ENCODE measurements around the gene FAM163B. TPM values are rescaled to one million over a fixed set of nuclear protein-coding genes. Genes with fewer than 3 reads are reported as not detected.

FAM163B gene
- total RNA-seq, 2 experiments from 2014 or later = not detected

DNA sequence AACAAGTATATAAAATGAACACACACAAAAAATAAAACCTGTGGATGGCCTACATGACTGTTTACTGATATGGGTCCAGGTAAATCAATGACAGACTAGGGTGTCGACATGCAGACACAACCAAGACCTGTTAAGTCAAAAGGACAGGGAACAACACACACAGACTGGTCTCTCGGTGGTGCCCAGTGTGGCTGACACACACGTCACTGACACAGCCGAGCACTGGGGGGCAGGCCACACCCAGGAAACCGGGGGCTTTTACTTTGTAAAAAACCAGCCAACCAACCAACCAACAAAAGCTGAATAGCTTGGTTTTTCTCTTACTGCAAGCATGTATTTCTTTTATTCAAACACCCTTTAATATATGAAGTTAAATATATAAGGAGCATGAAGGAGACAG, 5.0 kb downstream of the FAM163B start:
- intact Hi-C loops (cut with DNase I, micrococcal nuclease) = no loop called here
- ATAC-seq (peak; percentile 55), DNase-seq (peak; percentile 59)
- POLR2A ChIA-PET = no interaction called here
- Mint-ChIP-seq H3K4me1 (peaks cover 8% of the 10 kb centered on the region), H3K4me3 (no peak overlapping the region), H3K36me3 (ENCODE audit: low read depth) (no peaks in the 10 kb centered on the region), H3K9me3 (ENCODE audit: low read depth) (no peaks in the 10 kb centered on the region), H3K27ac (no peak overlapping the region), H3K27me3 (peaks cover 6% of the 10 kb centered on the region)
- CTCF ChIA-PET = interaction anchor here (0.6 to 1.9 kb wide), 7 partner anchors 15 to 161 kb away, joined by 3 to 8 read pairs (median 3); no protein-coding TSS in a partner anchor

DNA sequence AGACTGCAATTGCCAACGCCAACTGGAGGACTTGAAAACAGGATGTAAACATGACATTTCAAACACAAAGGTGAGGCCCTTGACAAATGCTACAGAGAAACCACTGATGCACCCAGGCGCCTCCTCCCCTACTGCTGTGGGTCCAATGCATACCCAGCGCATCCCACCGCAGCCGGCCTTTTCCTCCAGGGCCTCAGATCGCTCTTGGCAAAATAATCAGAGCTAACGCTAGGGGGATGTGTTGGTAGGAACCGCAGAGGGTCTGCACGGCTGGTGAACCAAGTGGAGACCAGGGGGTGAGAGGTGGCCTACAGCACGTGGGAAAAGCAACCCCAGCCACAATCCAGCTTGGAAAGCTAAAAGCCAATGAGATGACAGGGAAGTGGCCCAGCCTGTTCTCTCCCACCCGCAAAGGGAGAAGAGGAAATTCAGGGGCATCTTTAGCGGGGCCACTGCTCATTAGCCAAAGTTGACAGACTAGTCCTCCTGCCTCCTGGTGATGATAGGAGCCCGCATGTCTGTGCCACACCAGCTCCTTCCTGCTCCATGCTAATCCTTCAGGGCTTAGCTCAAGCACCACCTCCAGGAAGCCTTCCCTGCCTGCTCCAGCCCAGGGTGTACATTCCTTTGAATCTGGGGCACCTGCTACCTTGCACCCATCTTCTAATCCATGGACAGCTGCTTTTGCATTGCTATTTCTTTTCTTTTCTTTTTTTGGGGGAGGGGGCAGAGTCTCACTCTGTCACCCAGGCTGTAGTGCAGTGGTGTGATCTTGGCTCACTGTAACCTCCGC, 5.9 kb downstream of the FAM163B start:
- no peaks in the 10 kb centered on the region for H3K9me3 Mint-ChIP-seq (ENCODE audit: low read depth)
- ATAC-seq (no peak), DNase-seq (no peak)
- no peak overlapping the region for H3K4me3 Mint-ChIP-seq
- intact Hi-C loops (cut with DNase I, micrococcal nuclease) = no loop called here
- H3K4me1 Mint-ChIP-seq = peaks cover 8% of the 10 kb centered on the region
- H3K27me3 Mint-ChIP-seq = peaks cover 4% of the 10 kb centered on the region
- no peak overlapping the region for H3K27ac Mint-ChIP-seq
- ChIA-PET CTCF (interaction anchor here (0.7 to 1.9 kb wide), 4 partner anchors 14 to 160 kb away, joined by 3 to 8 read pairs (median 4); no protein-coding TSS in a partner anchor), POLR2A (no interaction called here)
- no peaks in the 10 kb centered on the region for H3K36me3 Mint-ChIP-seq (ENCODE audit: low read depth)

DNA sequence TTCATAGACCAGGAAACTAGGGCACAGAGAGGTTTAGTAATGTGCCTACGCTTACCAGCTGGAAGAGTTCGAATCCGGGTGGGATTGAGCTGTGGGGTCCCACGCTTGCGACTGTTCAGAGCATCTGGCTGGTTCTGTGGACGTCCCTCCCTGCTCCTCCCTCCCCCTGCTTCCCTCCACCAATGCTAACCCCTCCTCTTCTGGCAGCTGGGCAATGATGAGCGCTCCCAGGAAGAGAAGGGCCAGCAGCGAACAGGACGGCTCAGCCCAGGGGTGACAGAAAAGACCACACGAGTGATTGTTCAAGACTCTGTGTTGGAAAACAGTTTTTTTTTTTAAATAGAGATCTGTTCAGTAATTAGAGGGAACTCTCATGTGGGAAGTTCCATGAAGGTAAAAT, 6.9 kb downstream of the FAM163B start:
- Mint-ChIP-seq H3K36me3 (ENCODE audit: low read depth) (no peaks in the 10 kb centered on the region), H3K4me3 (no peak overlapping the region), H3K27ac (no peak overlapping the region), H3K4me1 (peaks cover 8% of the 10 kb centered on the region), H3K9me3 (ENCODE audit: low read depth) (peaks cover 8% of the 10 kb centered on the region), H3K27me3 (peaks cover 2% of the 10 kb centered on the region)
- DNase-seq (no peak), ATAC-seq (no peak)
- intact Hi-C loops (cut with DNase I, micrococcal nuclease) = no loop called here
- POLR2A ChIA-PET = no interaction called here
- CTCF ChIA-PET = interaction anchor here (0.7 kb wide), 1 partner anchor 45 kb away, joined by 3 read pairs; no protein-coding TSS in a partner anchor

DNA sequence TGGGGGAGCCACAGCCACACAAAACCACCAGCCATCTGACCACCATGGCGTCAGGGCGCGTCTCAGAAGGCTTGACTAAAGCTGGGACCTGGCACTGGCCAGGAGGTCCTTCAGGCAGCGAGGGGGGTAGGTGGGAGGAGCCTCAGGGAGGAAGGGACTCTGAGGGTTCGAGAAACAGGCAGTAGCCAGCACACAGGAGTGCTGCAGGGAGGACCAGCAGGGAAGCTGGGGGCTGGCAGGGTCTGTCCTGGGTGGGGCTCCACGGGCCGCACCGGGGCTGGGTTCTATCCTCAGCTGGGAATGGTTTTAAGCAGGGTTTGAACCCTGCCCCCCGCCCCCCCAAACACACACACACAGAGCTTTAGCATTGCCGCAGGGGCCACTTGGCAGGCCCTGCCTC, 7.4 kb downstream of the FAM163B start:
- intact Hi-C loops (cut with DNase I, micrococcal nuclease) = no loop called here
- ATAC-seq (no peak), DNase-seq (no peak)
- H3K4me3 Mint-ChIP-seq = no peak overlapping the region
- no peak overlapping the region for H3K27ac Mint-ChIP-seq
- peaks cover 12% of the 10 kb centered on the region for H3K9me3 Mint-ChIP-seq (ENCODE audit: low read depth)
- H3K4me1 Mint-ChIP-seq = peaks cover 8% of the 10 kb centered on the region
- H3K27me3 Mint-ChIP-seq = peaks cover 2% of the 10 kb centered on the region
- ChIA-PET CTCF (interaction anchor here (0.7 kb wide), 1 partner anchor 45 kb away, joined by 3 read pairs; no protein-coding TSS in a partner anchor), POLR2A (no interaction called here)
- peaks cover 2% of the 10 kb centered on the region for H3K36me3 Mint-ChIP-seq (ENCODE audit: low read depth)

DNA sequence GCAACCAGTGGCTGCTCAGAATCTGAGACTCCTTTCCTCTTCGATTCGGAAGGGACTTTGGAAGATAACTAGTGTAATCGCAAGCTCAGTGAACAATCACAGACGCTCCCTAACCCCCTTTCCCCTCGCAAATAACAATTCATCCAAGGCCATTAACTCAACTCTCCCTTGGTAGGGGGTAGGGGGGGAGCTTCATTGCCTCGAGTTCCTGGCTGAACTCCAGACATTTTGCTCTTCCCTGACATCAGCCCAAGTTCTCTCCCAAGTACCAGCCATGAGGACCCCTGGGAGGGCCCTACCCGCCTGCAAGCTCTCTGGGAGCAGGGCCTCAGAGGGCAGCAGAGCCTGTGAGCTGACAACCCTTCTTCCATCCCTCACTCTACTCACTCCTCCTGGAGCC, 8.4 kb downstream of the FAM163B start:
- H3K9me3 Mint-ChIP-seq (ENCODE audit: low read depth) = peaks cover 12% of the 10 kb centered on the region
- POLR2A ChIA-PET = no interaction called here
- DNase-seq (no peak), ATAC-seq (no peak)
- no peak overlapping the region for H3K4me3 Mint-ChIP-seq
- peaks cover 2% of the 10 kb centered on the region for H3K36me3 Mint-ChIP-seq (ENCODE audit: low read depth)
- CTCF ChIA-PET = interaction anchor here (0.8 to 1.2 kb wide), 3 partner anchors 11 to 129 kb away, joined by 3 to 4 read pairs (median 4); no protein-coding TSS in a partner anchor
- no peaks in the 10 kb centered on the region for H3K27me3 Mint-ChIP-seq
- intact Hi-C loops (cut with DNase I, micrococcal nuclease) = no loop called here
- H3K4me1 Mint-ChIP-seq = peaks cover 8% of the 10 kb centered on the region
- no peak overlapping the region for H3K27ac Mint-ChIP-seq

DNA sequence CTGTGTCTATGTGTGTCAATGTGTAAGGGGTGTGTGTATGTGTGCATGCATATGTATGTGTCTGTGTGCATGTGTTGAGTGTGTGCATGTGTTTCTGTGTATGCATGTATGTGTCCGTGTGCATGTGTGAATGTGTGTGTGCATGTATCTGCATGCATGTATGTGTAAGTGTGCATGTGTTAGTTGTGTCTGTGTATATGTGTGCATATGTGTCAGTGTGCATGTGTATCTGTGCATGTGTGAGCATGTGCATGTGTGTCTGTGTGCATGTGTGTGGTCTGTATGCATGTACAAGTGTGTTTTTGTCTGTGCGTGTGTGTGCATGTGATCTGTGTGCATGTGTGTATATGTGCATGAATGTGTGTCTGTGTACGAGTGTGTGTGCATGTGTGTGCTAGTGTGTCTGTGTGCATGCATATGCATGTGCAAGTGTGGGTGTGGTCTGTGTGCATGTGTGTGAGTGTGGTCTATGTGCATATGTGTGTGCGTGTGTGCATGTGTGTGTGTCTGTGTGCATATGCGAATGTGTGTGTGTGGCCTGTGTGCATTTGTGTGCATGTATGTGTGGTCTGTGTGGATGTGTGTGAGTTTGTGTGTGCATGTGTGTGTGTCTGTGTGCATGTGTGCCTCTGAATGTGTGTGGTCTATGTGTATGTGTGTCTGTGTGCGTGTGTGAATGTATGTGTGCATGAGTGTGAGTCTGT, 9.6 kb downstream of the FAM163B start:
- H3K27me3 Mint-ChIP-seq = no peaks in the 10 kb centered on the region
- DNase-seq (no peak), ATAC-seq (no peak)
- no peak overlapping the region for H3K4me3 Mint-ChIP-seq
- peaks cover 12% of the 10 kb centered on the region for H3K9me3 Mint-ChIP-seq (ENCODE audit: low read depth)
- ChIA-PET CTCF (no interaction called here), POLR2A (no interaction called here)
- intact Hi-C loops (cut with DNase I, micrococcal nuclease) = no loop called here
- H3K36me3 Mint-ChIP-seq (ENCODE audit: low read depth) = peaks cover 2% of the 10 kb centered on the region
- H3K4me1 Mint-ChIP-seq = peaks cover 5% of the 10 kb centered on the region
- H3K27ac Mint-ChIP-seq = no peak overlapping the region

DNA sequence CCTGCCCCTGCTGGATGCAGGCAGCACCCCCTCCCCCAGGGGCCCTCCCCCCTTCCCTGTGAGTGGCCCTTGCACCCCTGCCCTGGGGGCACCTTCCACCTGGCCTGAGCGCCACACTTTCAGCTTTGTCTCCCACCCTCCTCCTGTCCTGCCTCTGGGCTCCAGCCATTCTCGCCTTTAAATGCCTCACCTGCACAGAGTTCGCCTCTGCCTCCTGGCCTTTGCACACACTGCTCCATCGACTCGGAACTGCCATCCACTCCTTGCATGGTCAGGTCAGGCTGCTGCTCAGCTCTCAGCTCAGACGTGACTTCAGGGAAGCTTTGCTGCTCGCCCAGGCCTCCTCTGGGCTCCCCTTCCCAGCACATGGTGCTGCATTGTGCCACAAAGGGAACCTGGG, 10.2 kb downstream of the FAM163B start:
- no peaks in the 10 kb centered on the region for H3K27me3 Mint-ChIP-seq
- H3K9me3 Mint-ChIP-seq (ENCODE audit: low read depth) = peaks cover 12% of the 10 kb centered on the region
- ChIA-PET POLR2A (no interaction called here), CTCF (no interaction called here)
- H3K36me3 Mint-ChIP-seq (ENCODE audit: low read depth) = peaks cover 2% of the 10 kb centered on the region
- no peak overlapping the region for H3K27ac Mint-ChIP-seq
- intact Hi-C loops (cut with DNase I, micrococcal nuclease) = no loop called here
- ATAC-seq = no peak
- no peak for DNase-seq
- peaks cover under 1% of the 10 kb centered on the region for H3K4me1 Mint-ChIP-seq
- no peak overlapping the region for H3K4me3 Mint-ChIP-seq

DNA sequence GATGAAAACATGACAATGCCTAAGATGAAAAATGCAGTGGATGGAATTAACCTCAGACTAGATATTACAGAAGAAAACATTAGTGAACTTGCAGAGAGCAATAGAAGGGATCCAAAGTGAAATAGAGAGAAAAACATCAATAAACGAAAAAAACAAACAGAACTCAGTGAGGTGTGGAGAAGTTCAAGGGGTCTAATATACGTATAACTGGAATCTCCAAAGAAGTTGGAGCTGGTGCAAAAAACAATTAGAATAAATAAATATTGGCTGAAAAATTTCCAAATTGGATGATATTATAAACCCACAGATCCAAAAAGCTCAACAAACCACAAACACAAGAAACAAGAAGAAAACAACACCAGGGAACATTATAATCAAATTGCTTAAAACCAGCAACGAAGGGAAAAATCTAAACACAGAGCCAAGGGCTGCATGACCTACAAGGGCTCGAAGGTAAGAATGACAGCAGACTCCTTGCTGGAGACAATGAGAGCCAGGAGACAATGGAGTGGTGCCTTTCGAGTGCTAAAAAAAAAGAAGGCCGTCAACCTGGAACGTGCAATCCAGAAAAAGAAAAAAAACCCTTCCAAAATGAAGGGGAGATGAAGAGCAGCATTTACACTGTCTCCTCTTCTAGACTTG, 11.8 kb downstream of the FAM163B start:
- ATAC-seq = no peak
- H3K27me3 Mint-ChIP-seq = no peaks in the 10 kb centered on the region
- no peaks in the 10 kb centered on the region for H3K4me1 Mint-ChIP-seq
- DNase-seq = no peak
- POLR2A ChIA-PET = no interaction called here
- H3K4me3 Mint-ChIP-seq = no peak overlapping the region
- H3K36me3 Mint-ChIP-seq (ENCODE audit: low read depth) = peaks cover 2% of the 10 kb centered on the region
- intact Hi-C loops (cut with DNase I, micrococcal nuclease) = no loop called here
- H3K27ac Mint-ChIP-seq = no peak overlapping the region
- CTCF ChIA-PET = interaction anchor here (0.8 to 2.1 kb wide), 4 partner anchors 64 to 185 kb away, joined by 3 to 7 read pairs (median 4); no protein-coding TSS in a partner anchor
- H3K9me3 Mint-ChIP-seq (ENCODE audit: low read depth) = peaks cover 12% of the 10 kb centered on the region

DNA sequence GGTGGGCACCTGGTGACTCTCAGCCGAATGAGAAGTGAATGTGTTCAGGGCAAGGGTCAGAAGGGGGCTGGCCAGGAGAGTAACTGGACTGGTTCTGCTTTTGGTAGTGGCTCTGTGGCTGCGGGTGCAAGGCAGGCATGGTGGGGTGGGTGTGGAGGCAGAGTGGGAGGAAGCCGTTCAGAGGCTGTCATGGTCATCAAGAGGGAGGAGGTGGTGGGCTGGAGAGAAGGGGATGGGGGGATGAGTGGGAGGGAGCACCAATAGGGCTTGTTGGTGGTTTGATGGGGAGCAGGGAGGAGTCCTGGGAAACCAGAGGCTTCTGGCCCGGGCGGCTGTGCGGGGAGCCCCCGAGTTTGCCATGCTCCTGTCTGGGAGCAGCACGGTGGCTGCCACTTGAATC, 13.3 kb downstream of the FAM163B start:
- ATAC-seq (no peak), DNase-seq (no peak)
- peaks cover 2% of the 10 kb centered on the region for H3K36me3 Mint-ChIP-seq (ENCODE audit: low read depth)
- H3K9me3 Mint-ChIP-seq (ENCODE audit: low read depth) = peaks cover 12% of the 10 kb centered on the region
- H3K4me1 Mint-ChIP-seq = no peaks in the 10 kb centered on the region
- H3K4me3 Mint-ChIP-seq = no peak overlapping the region
- no peak overlapping the region for H3K27ac Mint-ChIP-seq
- intact Hi-C loops (cut with DNase I, micrococcal nuclease) = no loop called here
- POLR2A ChIA-PET = no interaction called here
- CTCF ChIA-PET = no interaction called here
- no peaks in the 10 kb centered on the region for H3K27me3 Mint-ChIP-seq

DNA sequence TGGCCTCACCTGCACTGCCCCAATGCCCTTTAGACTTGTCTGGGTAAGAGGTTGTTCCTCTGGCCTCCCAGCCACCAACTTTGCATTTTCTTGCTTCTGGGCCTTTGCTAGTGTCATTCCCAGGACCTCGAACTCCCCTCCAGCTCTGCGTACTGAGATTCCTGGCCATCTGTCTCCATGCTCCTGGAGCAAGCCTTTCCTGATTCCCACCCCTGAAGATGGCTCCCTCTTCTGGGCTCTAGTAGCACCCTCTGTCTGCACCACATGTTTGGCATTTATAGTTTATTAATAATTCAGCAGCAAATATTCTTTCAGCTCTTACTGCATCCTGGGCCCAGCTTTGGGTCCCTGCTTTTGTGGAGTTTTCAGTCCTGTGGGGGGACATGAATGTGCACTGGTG, 14.9 kb downstream of the FAM163B start:
- ATAC-seq (no peak), DNase-seq (no peak)
- ChIA-PET POLR2A (no interaction called here), CTCF (no interaction called here)
- Mint-ChIP-seq H3K9me3 (ENCODE audit: low read depth) (peaks cover 12% of the 10 kb centered on the region), H3K27ac (no peak overlapping the region), H3K4me3 (no peak overlapping the region), H3K36me3 (ENCODE audit: low read depth) (peaks cover 2% of the 10 kb centered on the region), H3K27me3 (no peaks in the 10 kb centered on the region), H3K4me1 (no peaks in the 10 kb centered on the region)
- intact Hi-C loops (cut with DNase I, micrococcal nuclease) = no loop called here

DNA sequence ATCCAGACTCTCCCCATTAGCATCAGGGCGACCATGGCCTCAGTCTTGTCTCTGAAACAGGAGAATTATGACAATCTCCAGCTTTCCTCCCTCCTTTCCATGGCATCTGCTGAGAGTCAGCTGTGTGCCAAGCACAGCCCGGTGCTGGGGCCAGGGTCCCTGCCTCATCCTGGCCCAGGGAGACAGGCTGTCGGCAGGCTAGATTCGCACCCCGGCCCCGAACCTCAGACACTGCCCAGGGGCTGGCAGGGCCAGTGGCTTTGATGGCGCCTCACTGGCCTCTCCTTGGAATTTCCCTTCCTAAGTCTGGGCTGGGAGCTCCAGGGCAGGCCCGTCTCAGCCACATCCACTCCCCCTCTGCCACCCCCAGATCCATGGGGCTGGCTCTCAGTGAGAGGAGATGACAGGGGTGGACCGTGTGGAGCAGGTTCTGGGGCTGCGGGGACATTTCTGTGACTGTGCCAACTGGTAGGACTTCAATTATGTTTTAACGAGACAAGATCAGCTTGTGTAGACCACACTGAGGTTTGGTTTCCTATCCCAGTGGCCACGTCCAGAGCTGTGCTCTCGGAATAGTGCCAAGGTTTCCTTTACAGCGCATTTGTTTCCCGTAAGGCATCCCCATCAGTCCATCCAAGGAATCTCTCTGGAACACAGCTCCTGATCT, 15.5 kb downstream of the FAM163B start:
- Mint-ChIP-seq H3K36me3 (ENCODE audit: low read depth) (peaks cover 2% of the 10 kb centered on the region), H3K27ac (no peak overlapping the region), H3K4me3 (no peak overlapping the region), H3K4me1 (no peaks in the 10 kb centered on the region), H3K27me3 (no peaks in the 10 kb centered on the region), H3K9me3 (ENCODE audit: low read depth) (peaks cover 12% of the 10 kb centered on the region)
- intact Hi-C loops (cut with DNase I, micrococcal nuclease) = loop anchor here in 1 of 2 experiments (1.0 kb wide), 1 partner anchor 133 kb away; no protein-coding TSS in a partner anchor
- CTCF ChIA-PET = interaction anchor here (0.6 to 0.9 kb wide), 3 partner anchors 105 to 180 kb away, joined by 3 to 6 read pairs (median 3); no protein-coding TSS in a partner anchor
- ATAC-seq = no peak
- DNase-seq = no peak
- POLR2A ChIA-PET = no interaction called here

All from activated CD4-positive, alpha-beta T cell treated with anti-CD3 and anti-CD28 coated beads for 36 hours (primary cell).